NCI-H1436 (cell line): ENCODE results near the gene GPR83.
"Not testable (repeated sequence)": the region's sequence is repeated elsewhere in the genome, so short reads cannot be mapped to it uniquely, and the experiment has no call there.

Experiments
- DNase-seq: peaks from one replicate; lab custom pipeline; 2025; lab: John Stamatoyannopoulos, UW

GPR83 gene

DNA sequence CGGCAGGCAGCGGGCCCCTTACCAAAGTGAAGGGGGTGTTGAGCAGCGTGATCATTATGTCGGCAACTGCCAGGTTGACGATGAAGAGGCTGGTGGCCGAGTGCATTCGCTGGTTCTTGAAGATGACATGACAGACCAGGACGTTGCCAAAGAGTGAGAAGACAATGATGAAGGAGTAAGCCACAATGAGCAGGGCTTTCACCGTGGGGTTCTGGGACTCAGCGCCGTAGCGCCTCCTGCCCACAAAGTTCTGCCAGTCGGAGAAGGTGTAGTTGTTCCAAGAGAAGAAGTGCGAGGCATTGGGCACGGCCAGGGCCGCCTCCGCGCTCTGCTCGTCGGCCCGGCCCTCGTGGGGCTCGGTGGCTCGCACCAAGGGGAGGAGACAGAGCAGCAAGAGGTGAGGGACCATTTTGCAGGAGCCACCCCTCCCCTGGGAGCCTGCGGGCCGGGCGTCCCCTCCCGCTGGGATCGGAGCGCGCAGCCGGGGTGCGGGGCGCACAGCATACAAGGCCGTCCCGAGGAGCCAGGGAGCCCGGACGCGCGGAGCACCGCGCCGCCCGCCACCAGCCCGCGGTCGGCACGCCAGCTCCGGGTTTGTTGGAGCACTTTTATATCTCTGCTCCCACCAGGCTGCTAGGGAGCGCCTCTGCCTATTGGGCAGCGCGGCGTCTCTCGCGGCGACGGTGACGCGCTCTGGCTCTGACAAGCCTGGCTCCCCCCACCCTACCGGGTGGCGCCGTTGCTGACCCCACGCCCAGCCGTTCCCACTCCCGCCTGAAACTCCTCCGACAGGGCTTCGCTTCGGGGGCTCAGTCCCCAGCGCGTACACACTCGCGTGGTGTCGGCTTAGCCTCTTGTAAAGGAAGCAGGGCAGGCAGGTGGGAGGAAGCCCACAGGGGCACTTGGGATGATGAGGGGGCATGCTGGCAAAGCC is at the start of gene GPR83:
TSS of gene GPR83 (minus strand) at position 581 of the 934 bp plus-strand sequence. CDS start at position 409, 172 bp downstream.
- peak; percentile 55 for DNase-seq

DNA sequence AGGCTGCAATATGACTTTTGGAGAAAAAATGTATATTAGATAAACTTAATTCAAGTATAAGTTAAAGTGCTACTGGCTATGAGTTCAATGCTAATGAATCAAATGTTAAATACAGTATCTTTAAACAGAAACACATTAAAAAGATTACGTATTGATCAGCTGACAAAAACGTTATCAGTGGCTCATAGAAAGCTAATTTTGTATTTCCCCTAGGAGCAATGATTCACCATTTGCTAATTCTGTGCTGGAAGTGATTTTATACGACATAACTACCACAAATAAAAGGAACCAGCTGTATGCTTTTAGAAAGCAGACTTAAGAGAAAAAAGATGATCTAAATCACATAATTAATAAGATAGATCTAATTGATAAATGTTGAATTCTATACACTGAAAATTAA is 48.8 kb upstream of the GPR83 start:
- DNase-seq = no peak

DNA sequence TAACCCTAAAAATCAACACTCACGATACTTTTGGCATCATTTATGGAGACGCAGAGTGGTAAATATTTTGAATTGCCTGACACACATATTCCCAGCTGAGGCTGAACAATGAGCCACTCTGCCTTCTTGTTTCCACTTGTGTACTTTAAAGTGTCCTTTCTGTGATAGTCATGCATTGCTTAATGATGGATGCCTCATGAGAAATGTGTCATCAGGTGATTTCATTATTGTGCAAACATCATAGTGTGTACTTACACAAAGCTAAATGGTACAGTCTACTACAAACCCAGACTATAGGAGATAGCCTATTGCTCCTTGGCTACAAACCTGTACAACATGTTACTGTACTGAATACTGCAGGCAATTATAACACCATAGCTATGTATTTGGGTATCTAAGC is 48.2 kb upstream of the GPR83 start:
- peak; percentile 2 for DNase-seq

DNA sequence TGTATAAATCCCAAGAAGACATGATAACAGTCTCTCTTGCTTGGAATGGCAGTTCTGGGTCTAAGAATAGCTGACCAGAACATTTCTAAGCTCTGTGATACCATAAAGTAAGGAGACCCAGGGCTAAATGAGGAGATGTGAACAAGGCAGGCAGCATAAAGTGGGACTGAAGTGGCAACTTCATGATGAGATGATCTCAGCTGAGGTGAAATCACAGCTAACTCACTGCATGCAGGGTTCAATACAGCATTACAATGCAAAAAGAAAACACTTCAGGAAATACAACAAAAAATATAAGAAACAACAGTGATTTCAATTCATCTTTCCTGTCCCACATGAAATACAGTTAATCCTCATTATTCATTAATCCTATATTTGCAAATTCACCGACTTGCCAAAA is 47.8 kb upstream of the GPR83 start:
- DNase-seq = no peak

DNA sequence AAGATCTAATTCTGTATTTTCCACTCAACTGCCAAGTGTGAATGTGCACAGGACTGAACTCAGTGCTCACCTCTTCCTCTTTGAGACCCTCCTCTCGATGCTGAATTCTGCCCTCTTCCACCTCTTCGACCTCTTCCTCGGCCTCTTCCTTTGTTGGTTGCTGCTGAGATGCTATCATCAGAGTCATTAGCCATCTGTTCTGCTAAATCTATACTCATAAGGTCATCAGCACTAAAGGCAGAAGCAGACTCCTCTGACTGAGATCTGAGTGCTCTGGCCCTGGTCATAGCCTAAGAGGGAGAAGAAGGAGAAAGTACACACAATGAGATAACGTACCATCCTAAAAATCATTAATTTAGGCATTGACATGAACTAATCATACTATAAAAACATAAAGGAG is 45.9 kb upstream of the GPR83 start:
- DNase-seq = no peak

DNA sequence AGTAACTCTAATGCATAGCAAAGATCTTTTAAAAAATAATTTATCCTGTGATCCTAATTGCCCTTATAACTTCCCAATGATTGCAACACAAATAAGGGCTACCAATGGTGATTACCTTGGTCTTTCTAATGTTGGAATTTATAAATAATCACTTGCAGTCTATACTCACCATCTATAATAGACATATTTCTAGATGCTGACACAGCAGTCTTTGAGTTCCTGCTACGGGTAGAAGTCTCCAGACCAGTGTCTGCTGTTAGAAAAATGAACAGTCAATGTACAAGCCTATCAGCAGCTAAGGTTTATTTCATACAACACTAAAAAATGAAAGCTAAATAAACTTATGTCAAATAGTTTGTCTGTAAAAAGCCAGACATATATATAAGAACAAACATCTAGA is 44.4 kb upstream of the GPR83 start:
- DNase-seq = no peak

DNA sequence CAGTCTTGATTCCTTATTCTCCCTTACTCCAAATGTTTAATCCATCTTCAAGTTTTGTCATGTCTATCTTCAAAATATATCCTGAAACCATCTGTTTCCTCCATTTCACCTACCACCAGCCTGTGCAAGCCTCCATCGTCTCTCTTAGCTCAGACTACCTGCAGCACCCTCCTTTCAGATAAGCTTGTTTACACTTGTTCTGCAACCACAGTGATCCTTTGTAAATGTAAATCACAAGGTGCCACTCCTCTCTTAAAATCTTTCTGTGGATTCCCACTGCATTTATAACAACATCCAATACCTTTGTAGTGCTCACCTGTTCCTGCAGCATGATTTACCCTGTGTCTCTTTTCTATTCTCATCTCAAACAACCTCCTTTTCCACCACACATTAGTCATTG is 31.8 kb upstream of the GPR83 start:
- DNase-seq = no peak

DNA sequence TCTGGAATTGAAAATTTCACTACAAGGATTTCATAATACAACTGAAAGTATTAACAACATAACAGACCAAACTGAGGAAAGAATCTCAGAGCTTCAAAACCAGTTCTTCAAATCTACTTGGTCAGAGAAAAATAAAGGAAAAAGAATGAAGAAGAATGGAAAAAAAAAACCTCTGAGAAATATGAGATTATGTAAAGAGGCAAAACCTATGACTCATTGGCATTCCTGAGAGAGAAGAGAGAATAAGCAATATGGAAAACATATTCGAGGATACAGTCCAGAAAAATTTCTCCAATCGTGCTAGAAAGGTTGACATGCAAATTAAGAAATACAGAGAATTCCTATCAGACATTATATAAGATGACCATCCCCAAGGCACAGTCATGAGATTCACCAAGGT is 23.4 kb upstream of the GPR83 start:
- no peak for DNase-seq

DNA sequence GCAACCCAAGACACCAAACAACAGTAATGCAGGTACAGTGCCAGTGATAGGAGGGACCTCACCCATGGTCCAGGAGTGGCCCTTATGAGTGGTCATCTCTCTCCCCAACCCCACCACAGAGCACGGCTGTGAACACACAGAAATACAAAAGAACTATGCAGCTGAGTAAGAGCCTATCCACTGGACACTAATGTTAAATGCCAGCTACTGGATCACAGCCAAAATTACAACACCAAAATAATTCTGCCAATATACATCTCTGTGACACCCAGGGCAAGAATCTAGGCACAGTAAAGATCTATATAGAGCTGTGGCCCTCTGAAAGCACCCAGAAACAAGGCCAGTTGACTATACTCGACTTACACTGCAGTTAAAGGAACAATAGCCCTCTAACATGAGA is 22.8 kb upstream of the GPR83 start:
- DNase-seq = no peak

DNA sequence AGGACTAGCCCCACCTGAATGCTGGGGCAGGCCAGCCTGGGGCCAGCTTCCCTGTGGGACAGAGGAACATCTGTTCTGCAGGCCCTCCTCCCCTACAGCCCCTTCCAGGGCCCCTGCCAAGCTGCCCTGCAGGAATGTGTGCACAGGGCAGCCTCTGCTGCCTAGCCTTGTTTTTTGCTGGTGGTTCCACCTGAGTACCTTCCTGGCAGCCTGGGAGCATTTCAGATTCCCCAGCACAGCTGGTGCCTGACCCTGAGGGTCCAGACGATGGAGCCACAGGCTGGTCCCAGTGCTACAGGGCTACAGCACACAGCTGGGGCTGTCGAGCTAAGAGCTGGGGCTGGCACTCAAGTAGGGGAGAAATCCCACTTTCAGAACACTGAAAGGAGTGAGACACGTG is 22.3 kb upstream of the GPR83 start:
- no peak for DNase-seq

DNA sequence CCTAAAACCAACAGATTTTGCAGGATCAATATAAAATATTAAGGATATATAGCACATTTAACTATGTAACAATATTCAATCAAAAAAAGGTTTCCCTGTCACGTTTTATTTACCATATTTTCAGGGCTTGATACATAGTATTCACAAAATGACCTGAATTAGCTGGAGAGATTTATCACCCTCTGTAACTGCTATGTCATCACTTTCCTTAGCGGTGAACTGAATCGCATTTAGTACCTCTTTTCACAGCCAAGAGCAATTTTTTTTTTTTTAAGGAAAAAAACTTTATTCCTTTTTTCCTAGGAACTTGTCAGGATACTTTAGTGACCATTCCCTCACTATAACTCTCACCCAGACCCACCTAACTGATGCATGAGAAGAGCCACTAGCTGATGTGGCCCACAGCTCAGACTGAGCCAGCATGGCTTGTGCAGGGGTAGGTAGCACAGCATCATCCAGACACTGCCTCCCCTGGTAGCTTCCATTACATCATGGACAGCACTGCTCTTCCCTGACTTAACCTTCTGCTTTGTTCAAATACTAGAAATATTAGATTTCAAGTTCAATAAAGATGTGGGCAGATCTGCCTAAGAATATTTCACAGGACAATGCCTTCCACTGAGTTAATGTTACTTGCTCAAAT is 17.0 kb upstream of the GPR83 start:
- DNase-seq = no peak

DNA sequence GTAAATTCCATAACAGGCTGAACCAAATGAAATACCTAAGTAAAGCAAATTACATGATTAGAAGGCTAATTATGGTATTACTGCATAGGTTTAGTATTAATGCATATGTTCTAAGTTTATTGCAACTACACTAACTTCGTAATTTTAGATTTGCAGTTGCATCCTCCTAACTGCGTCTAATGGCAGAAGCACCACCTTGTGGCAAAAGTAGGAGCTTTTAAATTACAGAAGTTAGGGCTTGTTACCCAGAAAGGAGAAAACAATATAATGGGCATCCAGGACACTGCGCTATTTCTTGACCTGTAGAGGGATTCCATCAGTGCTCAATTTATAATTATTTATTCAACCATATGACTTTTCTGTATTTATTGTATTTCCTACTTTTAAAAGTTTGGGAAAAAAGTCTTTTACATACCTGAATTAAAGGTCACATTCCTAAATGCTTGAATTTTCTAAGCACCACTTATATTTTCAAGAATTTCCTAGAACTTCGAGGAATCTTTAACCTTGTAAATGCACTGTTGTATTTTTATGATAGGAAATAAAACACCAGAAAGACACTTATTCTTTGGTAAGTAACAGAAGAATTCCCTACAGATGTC is 16.3 kb upstream of the GPR83 start:
- DNase-seq = no peak

DNA sequence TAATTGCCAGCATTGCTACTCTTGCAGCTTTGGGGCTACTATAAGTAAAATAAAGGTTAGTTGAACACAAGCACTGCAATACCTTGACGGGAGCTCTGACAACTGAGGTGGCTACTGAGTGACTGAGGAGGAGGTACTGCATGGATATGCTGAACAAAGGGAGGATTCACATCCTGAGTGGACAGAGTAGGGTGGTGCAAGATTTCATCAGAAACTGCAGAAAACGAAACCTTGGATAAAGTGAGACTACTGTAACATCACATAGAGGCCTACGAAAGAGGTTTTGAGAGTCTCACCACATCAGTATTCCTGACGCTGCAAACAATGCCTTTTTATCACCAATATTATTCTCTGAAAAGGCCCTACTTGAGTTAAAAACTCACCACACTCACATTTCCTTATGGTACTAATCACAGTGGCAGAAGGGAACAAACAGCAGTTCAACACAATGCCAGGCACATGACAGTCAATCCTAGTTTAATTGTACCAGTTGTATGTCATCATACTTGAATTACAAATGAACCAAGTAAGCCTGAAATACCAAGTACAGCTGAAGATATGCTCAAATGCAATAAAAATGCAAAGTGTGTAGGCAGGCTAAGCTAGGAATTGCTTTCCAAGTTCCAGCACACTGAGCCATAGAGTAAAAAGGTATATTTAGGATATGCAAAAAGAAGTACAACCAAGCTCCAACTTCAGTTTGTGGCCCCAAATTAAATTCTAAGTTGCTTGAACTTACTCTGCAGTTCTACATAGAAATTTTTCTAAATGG is 4.0 kb upstream of the GPR83 start:
- DNase-seq = no peak

DNA sequence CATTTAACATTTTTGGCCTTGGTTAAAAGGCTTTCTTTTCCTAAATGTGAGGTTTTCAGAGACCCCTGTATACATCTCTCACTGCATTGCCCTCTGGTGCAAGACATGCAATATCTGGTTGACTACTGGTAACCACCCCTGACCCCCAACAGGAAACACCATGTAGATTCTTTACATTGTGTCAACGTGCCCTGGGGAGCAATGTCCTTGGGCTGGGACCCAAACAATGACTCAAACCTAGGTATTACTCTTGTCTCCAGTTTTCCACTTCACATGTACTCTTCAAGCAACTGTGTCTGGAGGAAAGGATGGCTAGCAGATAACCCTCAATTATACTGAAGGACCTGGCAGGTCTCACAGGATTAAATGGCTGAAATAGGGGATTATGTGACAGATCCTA is 1.1 kb upstream of the GPR83 start:
- DNase-seq = no peak

DNA sequence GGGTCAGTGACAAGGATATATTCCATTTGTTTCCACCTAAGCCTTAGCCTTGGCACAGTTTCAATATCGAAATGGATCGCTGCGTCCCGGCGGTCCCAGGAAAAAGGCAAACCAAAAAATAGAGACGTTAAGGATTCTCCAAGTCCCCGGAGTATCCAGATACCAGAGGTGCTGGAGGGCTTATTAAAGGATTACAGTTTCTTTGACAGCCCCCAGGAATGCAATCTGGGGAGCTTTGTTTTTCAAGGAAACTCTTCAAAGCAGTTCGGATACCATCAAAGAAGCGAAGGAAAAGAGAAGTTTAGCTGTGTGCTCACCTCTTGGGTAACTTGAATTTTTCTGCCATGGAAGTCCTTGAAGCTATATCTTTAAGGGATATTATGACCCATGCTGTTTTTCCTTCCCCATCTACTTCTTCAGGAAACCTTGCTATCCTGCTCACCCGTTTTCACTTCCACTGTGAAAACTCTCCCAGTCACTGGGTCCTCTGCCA is 600 bp upstream of the GPR83 start:
- DNase-seq = no peak

DNA sequence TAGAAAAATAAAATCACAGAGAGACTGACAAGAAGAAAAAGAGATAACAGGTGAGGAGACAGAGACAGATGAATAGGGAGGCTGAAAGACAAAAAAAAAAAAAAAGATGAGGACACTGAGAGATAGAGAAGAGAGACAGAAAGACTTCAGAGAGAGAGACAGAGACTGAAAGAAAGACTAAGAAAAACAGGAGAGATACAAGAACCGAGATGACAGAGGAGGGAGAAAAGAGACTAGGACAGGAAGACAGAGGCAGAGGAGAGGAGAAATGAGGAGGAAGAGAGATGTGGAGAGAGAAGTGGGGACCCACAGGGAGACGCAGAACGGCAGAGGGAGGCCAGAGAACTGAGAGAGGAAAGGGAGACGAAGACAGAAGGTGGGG is 771 bp downstream of the GPR83 start:
- no peak for DNase-seq

DNA sequence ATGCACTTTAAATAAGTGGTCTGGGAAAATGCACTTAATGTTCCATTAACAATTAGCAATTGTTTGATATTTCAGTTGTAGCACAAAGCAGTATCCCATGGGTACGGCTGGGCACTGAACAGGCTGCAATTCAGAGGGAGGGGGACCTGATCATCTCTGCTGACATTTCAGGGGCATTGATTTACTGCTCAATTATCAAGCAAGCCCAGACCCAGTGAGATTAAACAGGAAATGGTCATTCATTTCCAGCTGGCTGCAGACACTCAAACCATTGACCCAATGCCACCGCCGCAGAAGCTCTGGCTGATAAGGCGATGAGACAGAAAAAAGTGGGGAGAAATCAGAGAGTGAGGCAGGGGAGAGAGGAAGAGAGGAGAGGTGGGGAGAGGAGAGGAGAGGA is 1.2 kb downstream of the GPR83 start:
- no peak for DNase-seq

DNA sequence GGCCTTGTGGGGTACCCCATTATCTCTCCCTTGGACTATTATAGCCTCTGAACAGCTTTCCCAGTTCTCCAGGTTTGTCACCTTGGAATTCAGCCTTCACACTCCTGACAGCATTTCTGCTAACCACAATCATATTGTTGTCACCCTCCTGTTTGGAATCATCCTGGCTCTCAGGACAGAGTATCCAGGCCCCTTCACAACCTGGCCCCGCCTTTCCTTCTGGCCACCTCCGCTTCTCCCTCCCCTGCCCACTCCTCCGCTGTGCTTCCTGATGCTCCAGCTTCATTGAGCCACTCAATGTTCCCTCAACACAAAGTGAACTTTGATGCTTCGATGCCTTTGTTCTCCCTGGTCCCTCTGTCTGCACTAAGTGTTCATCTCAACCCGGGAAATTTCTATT is 3.1 kb downstream of the GPR83 start:
- DNase-seq = no peak

DNA sequence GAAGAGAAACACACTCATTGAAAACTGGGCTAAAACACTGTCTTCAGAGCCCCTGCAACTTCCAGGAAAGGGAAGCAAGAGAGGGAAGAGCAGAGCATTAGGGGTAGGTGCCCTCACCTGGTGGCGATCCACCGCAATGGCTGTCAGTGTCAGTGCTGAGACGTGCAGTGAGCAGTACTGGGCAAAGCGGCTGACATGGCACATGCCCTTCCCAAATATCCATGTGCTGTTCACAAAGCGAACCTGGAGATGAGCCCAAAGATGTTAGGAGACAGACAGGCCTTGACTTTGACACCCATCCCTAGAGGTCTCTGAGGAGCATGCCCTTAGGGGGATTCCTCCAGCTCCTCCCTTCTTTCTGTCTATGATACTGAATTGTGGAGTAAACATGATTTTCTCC is 4.9 kb downstream of the GPR83 start:
- DNase-seq = no peak

DNA sequence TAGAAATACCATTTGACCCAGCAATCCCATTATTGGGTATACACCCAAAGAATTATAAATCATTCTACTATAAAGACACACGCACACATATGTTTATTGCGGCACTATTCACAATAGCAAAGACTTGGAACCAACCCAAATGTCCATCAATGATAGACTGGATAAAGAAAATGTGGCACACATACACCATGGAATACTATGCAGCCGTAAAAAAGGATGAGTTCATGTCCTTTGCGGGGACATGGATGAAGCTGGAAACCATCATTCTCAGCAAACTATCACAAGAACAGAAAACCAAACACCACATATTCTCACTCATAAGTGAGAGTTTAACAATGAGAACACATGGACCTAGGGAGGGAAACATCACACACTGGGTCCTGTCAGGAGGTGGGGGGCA is 9.3 kb downstream of the GPR83 start:
- not testable (repeated sequence) for DNase-seq

DNA sequence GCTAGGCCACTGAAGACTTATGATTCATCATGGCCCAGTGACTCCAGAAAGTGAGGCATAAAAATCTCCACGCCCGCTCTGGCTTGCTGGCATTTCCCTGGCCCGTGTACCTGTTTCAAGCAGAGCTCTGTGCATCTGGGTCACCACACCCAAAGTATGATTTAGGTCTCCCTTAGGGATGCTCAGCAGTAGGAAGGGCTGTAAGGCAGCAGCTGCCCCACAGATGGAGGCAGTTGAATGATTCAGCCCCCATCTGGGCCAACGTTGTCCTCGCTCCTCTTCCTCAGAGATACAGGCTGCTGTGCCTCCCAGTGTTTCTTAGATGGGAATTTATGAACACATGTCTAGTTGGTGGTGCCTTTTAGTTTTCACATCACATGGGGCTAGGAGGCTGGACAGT is 21.6 kb downstream of the GPR83 start:
- no peak for DNase-seq

DNA sequence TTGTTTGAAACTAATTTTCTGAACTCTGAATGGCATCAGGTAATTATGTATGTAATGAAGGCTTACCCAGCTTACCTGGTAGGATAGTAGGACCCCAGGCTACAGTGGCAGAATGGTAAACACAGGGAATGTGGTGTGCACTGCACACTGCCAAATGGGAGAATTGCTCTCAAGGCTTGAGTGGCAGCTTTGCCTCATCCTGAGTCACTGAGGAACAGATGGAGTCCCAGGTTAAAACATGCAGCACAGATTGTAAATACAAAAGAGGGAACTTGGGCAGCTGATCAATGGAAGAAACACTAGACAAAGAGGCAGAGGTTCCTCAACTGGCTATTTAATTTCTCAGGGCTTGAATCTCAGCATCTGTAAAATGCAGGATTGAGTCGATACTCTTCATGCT is 24.4 kb downstream of the GPR83 start:
- DNase-seq = no peak
